ENCODE data around the gene MAPKBP1.

The MAPKBP1 gene

DNA sequence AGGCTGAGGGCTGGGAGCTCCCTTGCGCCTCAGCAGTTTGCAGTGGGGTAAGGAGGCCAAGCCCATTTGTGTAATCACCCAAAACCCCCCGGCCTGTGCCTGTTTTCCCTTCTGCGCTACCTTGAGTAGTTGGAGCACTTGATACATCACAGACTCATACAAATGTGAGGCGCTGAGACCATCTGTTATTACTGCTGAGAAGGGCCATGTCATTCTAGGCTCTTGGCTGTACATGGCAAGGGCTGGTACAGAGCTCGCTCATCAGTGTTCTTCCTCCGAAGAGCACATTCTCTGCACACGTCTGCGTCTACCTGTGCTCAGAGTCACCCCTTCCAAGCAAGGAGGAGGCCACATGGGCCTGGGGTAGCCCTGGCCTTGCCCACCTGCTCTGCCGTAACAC is 73.7 kb downstream of the MAPKBP1 start:
- no peak for DNase-seq (ENCODE audit: low read depth)
- no peak overlapping the region for H3K4me3 ChIP-seq (ENCODE audit: low read depth, low read length)
- TF ChIP-seq CTCF (IDR thresholded peaks at IDR 0.05; ENCODE audit: control insufficient read depth, extremely low read depth, insufficient read depth), result no peak

GRCh38 chr15:41848631-41849030 is 74.3 kb downstream of the MAPKBP1 start:
- TF ChIP-seq CTCF (IDR thresholded peaks at IDR 0.05; ENCODE audit: control insufficient read depth, extremely low read depth, insufficient read depth), result no peak
- no peak for DNase-seq (ENCODE audit: low read depth)
- no peak overlapping the region for H3K4me3 ChIP-seq (ENCODE audit: low read depth, low read length)

- H3K4me3 ChIP-seq (ENCODE audit: low read depth, low read length), result no peak overlapping the region
- TF ChIP-seq CTCF (IDR thresholded peaks at IDR 0.05; ENCODE audit: control insufficient read depth, extremely low read depth, insufficient read depth), result no peak
These were observed 74.9 kb downstream of the MAPKBP1 start for GRCh38 chr15:41849204-41849603.

GRCh38 chr15:41849861-41850260 is 75.6 kb downstream of the MAPKBP1 start:
- H3K4me3 ChIP-seq (ENCODE audit: low read depth, low read length), result no peak overlapping the region
- DNase-seq (ENCODE audit: low read depth), result no peak
- no peak for TF ChIP-seq CTCF (IDR thresholded peaks at IDR 0.05; ENCODE audit: control insufficient read depth, extremely low read depth, insufficient read depth)

More at GRCh38 chr15:41849204-41849603, 74.9 kb downstream of the MAPKBP1 start:
- no peak for DNase-seq (ENCODE audit: low read depth)

- no peak for DNase-seq (ENCODE audit: low read depth)
- TF ChIP-seq CTCF (IDR thresholded peaks at IDR 0.05; ENCODE audit: control insufficient read depth, extremely low read depth, insufficient read depth), result no peak
- no peak overlapping the region for H3K4me3 ChIP-seq (ENCODE audit: low read depth, low read length)
These were observed 76.3 kb downstream of the MAPKBP1 start for GRCh38 chr15:41850482-41851166.

DNA sequence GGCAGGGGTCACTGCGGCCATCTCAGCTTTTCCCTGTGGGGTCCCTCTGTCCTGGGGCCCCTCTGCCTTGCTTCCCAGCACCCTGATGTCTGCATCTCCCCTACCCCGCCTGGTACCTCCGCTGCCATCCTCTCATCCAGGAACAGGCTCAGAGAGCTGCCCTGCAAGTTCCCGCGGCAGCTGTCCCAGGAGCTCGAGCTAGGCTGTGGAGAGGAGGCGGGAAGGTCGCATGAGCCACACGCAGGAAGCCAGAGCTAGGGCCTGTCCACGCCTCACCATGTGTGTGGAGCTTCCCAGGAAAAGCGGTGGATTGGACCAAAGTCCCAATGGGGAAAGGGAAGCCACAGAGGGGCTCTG is 76.9 kb downstream of the MAPKBP1 start:
- TF ChIP-seq CTCF (IDR thresholded peaks at IDR 0.05; ENCODE audit: control insufficient read depth, extremely low read depth, insufficient read depth), result no peak
- no peak for DNase-seq (ENCODE audit: low read depth)
- no peak overlapping the region for H3K4me3 ChIP-seq (ENCODE audit: low read depth, low read length)

DNA sequence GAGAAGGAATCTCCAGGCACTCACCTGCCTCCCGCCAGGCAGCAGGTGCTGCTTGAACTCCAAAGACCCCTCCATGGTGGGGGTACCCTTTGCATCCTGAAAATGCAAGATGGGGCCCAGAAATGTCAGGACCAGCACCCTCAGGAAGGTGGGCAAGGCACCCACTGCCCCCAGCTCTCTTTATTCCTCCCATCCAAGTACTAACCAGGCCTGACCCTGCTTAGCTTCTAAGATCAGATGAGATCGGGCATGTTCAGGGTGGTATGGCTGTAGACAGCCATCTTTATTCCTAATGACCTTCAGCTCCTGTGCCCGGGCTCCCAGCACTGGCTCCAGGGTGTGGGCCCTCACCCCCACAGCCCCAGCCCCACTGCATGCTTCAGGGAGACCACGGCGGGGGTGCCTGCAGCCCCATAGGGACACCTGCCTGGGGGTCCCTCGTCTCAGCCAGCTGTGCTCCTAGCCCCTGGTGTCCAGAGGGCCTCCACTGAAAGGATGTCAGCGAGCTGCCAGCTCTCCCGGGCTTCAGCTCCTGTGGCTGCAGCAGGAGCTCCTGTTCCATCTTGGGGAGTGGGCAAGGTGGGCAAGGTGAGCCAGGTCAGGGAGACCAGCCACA is 77.6 kb downstream of the MAPKBP1 start:
- TF ChIP-seq CTCF (IDR thresholded peaks at IDR 0.05; ENCODE audit: control insufficient read depth, extremely low read depth, insufficient read depth), result no peak
- DNase-seq (ENCODE audit: low read depth), result no peak
- H3K4me3 ChIP-seq (ENCODE audit: low read depth, low read length), result no peak overlapping the region

Data from LNCaP clone FGC (cell line).